ENCODE measurements around the gene EYS.

- no peak for TF ChIP-seq GATA3 (IDR thresholded peaks at IDR 0.05; ENCODE audit: low read depth, low read length)
- TF ChIP-seq GATA2 (IDR thresholded peaks at IDR 0.05; ENCODE audit: low read depth, low read length) = no peak
Measured at GRCh38 chr6:63708631-63709030, 1998.4 kb downstream of the EYS start.

Data from SH-SY5Y (cell line).